ENCODE data around the gene AMOTL1.

AMOTL1 gene

DNA sequence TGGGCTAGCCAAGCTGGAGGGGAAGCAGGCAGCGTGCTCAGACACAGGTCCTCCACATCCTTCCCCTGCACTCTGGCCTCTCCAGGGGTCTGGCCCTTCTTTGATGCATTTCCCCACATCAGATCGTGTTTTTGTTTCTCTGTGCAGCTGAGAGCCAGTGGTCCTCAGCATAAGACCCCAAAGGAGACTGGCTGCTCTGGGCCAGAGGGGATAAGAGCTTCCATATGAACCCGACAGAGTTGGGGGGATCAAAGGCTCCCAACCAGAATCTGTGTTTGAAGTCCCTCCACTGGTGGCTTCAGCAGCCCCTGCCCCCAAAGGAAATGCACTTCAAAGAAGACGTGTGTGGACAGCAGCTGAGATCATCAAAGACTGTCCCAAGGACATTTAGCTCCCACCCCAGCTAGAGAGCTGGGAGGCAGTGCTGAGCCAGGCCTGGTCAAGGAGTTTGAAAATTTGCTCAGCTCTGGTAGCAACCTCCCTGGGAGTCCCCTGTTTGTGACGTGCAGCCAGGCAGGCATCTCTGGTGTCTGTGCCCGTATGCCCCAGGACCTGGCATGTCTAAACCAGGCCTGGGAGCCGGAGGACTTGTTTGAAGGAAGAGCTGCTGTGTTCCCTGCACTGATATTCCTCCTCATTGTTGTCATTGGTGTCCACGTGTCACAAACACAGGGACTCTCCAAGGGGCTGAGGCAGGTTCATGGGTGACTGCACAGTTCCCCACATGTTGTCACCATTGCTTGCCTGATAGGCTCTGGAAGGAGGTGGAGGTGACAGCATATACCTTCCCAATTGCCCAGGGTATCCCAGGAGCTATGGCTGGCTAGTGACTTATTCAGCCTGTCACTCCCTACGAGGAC lies 99.0 kb downstream of the AMOTL1 start:
- Histone ChIP-seq H3K9me3 (ENCODE audit: low read depth, low read length) (no peaks in the 10 kb centered on the region), H3K27ac (no peak overlapping the region), H3K36me3 (ENCODE audit: insufficient read depth, low read length) (peaks cover 79% of the 10 kb centered on the region), H3K9ac (ENCODE audit: insufficient read length) (no peak overlapping the region), H3K4me3 (no peak overlapping the region)
- no peak for DNase-seq (ENCODE audit: low read depth, low spot score)
- TF ChIP-seq POLR2AphosphoS5 (IDR thresholded peaks at IDR 0.05; ENCODE audit: borderline replicate concordance, low read depth, low read length) (no peak), EZH2 (IDR thresholded peaks at IDR 0.05) (no peak), FOXP2 (optimal IDR thresholded peaks at IDR 0.05; ENCODE audit: control extremely low read depth, extremely low read length, insufficient read depth) (no peak)

- no peak for TF ChIP-seq FOXP2 (optimal IDR thresholded peaks at IDR 0.05; ENCODE audit: control extremely low read depth, extremely low read length, insufficient read depth)
- TF ChIP-seq POLR2AphosphoS5 (IDR thresholded peaks at IDR 0.05; ENCODE audit: borderline replicate concordance, low read depth, low read length), result no peak
- TF ChIP-seq EZH2 (IDR thresholded peaks at IDR 0.05), result no peak
- DNase-seq (ENCODE audit: low read depth, low spot score), result no peak
- Histone ChIP-seq H3K27ac (no peak overlapping the region), H3K9ac (ENCODE audit: insufficient read length) (no peak overlapping the region), H3K4me3 (no peak overlapping the region), H3K9me3 (ENCODE audit: low read depth, low read length) (no peaks in the 10 kb centered on the region), H3K36me3 (ENCODE audit: insufficient read depth, low read length) (peaks cover 73% of the 10 kb centered on the region)
These were observed 100.3 kb downstream of the AMOTL1 start for GRCh38 chr11:94868468-94868867.

GRCh38 chr11:94869186-94869585 lies 101.0 kb downstream of the AMOTL1 start:
- H3K36me3 ChIP-seq (ENCODE audit: insufficient read depth, low read length), result peaks cover 73% of the 10 kb centered on the region
- H3K9ac ChIP-seq (ENCODE audit: insufficient read length), result no peak overlapping the region
- no peak for DNase-seq (ENCODE audit: low read depth, low spot score)
- TF ChIP-seq FOXP2 (optimal IDR thresholded peaks at IDR 0.05; ENCODE audit: control extremely low read depth, extremely low read length, insufficient read depth) (no peak), EZH2 (IDR thresholded peaks at IDR 0.05) (no peak), POLR2AphosphoS5 (IDR thresholded peaks at IDR 0.05; ENCODE audit: borderline replicate concordance, low read depth, low read length) (no peak)
- H3K27ac ChIP-seq, result no peak overlapping the region
- H3K4me3 ChIP-seq, result no peak overlapping the region
- H3K9me3 ChIP-seq (ENCODE audit: low read depth, low read length), result no peaks in the 10 kb centered on the region

DNA sequence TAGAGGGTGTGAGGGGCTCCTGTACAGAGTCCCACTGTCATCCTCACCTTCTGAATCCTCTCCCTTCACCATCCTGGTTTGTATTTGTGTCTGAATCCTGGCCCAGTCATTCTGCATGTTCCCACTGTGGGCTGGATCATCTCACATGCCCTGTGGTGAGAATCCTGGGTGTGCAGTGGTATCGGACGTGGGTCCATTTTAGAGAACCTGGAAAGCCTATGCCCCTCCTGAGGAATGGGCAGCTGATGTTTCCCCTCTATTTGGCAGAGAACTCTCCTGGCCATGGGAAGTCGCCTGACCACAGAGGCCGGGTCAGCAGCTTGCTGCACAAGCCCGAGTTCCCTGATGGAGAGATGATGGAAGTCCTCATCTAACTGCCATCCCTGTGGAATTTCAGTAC lies 102.3 kb downstream of the AMOTL1 start:
- no peak overlapping the region for H3K9ac ChIP-seq (ENCODE audit: insufficient read length)
- no peak overlapping the region for H3K27ac ChIP-seq
- H3K9me3 ChIP-seq (ENCODE audit: low read depth, low read length), result no peaks in the 10 kb centered on the region
- peaks cover 61% of the 10 kb centered on the region for H3K36me3 ChIP-seq (ENCODE audit: insufficient read depth, low read length)
- no peak for DNase-seq (ENCODE audit: low read depth, low spot score)
- TF ChIP-seq FOXP2 (optimal IDR thresholded peaks at IDR 0.05; ENCODE audit: control extremely low read depth, extremely low read length, insufficient read depth) (no peak), EZH2 (IDR thresholded peaks at IDR 0.05) (no peak), POLR2AphosphoS5 (IDR thresholded peaks at IDR 0.05; ENCODE audit: borderline replicate concordance, low read depth, low read length) (no peak)
- H3K4me3 ChIP-seq, result no peak overlapping the region

GRCh38 chr11:94871491-94872185 lies 103.5 kb downstream of the AMOTL1 start:
- H3K4me3 ChIP-seq, result no peak overlapping the region
- peaks cover 50% of the 10 kb centered on the region for H3K36me3 ChIP-seq (ENCODE audit: insufficient read depth, low read length)
- H3K9me3 ChIP-seq (ENCODE audit: low read depth, low read length), result no peaks in the 10 kb centered on the region
- TF ChIP-seq POLR2AphosphoS5 (IDR thresholded peaks at IDR 0.05; ENCODE audit: borderline replicate concordance, low read depth, low read length) (no peak), EZH2 (IDR thresholded peaks at IDR 0.05) (no peak), FOXP2 (optimal IDR thresholded peaks at IDR 0.05; ENCODE audit: control extremely low read depth, extremely low read length, insufficient read depth) (no peak)
- no peak overlapping the region for H3K9ac ChIP-seq (ENCODE audit: insufficient read length)
- no peak for DNase-seq (ENCODE audit: low read depth, low spot score)
- no peak overlapping the region for H3K27ac ChIP-seq

DNA sequence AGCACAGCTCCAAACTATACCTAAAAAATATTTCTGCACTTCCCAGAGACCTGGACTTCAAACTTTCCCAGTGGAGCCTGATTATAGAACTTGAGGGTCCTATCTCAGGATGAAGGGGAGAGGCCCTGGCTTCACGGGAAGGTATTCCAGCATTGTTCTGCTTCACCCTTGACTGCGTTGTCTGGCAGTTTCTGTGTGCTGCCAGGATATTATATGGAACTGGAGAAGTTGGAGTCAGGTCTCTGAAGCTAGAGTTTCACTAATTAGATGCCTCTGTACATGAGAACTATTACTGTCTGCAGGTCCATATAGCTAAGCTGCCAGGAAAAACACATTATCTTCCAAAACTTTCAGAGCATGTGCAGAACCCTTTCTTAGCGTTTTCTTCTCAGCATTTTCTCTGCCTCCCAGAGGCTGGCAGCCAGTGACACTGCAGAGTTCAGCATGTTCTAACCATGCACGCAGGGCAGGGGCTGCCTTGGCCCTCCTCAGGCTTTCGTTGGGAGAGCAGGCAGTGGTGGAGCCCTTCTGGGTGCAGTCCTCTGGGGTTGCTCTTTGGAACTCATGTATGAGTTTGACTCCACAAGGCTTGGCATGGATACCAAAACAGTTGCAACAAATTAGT lies 105.9 kb downstream of the AMOTL1 start:
- no peak overlapping the region for H3K27ac ChIP-seq
- TF ChIP-seq FOXP2 (optimal IDR thresholded peaks at IDR 0.05; ENCODE audit: control extremely low read depth, extremely low read length, insufficient read depth) (no peak), EZH2 (IDR thresholded peaks at IDR 0.05) (no peak), POLR2AphosphoS5 (IDR thresholded peaks at IDR 0.05; ENCODE audit: borderline replicate concordance, low read depth, low read length) (no peak)
- peaks cover 37% of the 10 kb centered on the region for H3K36me3 ChIP-seq (ENCODE audit: insufficient read depth, low read length)
- no peaks in the 10 kb centered on the region for H3K9me3 ChIP-seq (ENCODE audit: low read depth, low read length)
- H3K9ac ChIP-seq (ENCODE audit: insufficient read length), result no peak overlapping the region
- no peak overlapping the region for H3K4me3 ChIP-seq
- DNase-seq (ENCODE audit: low read depth, low spot score), result no peak

- Histone ChIP-seq H3K9me3 (ENCODE audit: low read depth, low read length) (no peaks in the 10 kb centered on the region), H3K4me3 (no peak overlapping the region), H3K27ac (no peak overlapping the region), H3K36me3 (ENCODE audit: insufficient read depth, low read length) (peaks cover 15% of the 10 kb centered on the region), H3K9ac (ENCODE audit: insufficient read length) (no peak overlapping the region)
- no peak for TF ChIP-seq EZH2 (IDR thresholded peaks at IDR 0.05)
- no peak for DNase-seq (ENCODE audit: low read depth, low spot score)
These were observed 108.1 kb downstream of the AMOTL1 start for GRCh38 chr11:94876222-94876621.

- H3K27ac ChIP-seq, result no peak overlapping the region
- H3K36me3 ChIP-seq (ENCODE audit: insufficient read depth, low read length), result peaks cover 12% of the 10 kb centered on the region
- no peak overlapping the region for H3K9ac ChIP-seq (ENCODE audit: insufficient read length)
- peak; percentile 3 for DNase-seq (ENCODE audit: low read depth, low spot score)
- no peaks in the 10 kb centered on the region for H3K9me3 ChIP-seq (ENCODE audit: low read depth, low read length)
- TF ChIP-seq EZH2 (IDR thresholded peaks at IDR 0.05) (no peak), FOXP2 (optimal IDR thresholded peaks at IDR 0.05; ENCODE audit: control extremely low read depth, extremely low read length, insufficient read depth) (peak; percentile 18), POLR2AphosphoS5 (IDR thresholded peaks at IDR 0.05; ENCODE audit: borderline replicate concordance, low read depth, low read length) (no peak)
- no peak overlapping the region for H3K4me3 ChIP-seq
These were observed 108.7 kb downstream of the AMOTL1 start for GRCh38 chr11:94876645-94877442.

Measured in SK-N-MC (cell line).